ENCODE measurements around the gene CPA4. TPM values are rescaled to one million over a fixed set of nuclear protein-coding genes. Genes with fewer than 3 reads are reported as not detected.

CPA4 gene
- total RNA-seq, 3 donors from 2014 or later = 0.18 to 0.29 TPM; not detected in 1

DNA sequence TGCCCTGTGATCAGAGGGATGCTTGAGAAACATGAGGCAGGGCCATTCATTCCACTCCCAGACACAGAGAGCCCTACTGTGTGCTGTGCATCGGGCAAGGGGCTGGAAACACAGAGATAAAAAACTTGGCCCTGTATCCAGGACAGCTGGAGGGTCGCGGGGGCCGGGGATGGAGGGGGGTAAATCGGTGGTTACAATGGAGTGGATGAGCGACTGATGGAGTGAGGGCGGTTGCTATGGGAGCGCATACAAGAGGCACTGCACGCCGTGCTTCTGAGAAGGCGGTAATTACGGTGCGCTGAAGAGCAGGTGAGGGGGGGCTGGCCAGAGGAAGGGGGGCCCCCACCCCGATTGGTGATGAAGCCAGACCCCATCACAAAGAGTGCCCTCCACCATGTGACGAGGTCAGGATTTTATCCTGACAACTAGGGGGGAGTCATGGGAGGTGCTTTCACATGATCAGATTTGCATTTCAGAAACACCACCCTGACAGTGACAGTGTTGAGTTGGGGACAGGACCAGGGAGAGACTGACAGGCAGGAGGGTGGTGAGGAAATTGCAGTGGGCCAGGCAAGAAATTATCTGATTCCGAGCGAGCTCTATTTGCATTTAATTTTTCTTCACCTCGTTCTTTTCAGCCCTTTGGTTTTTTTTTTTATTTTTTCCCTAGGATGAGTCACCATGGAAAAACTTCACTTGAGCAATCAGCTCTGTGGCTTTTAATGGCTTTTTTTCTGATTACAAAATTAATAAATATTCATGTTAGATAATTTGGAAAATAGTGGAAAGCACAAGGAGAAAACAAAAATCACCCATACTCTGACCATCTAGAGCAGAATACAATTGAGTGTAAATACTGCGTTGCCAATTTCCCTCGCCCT is 59.5 kb downstream of the CPA4 start:
- peaks cover 10% of the 10 kb centered on the region for H3K4me1 Mint-ChIP-seq (ENCODE audit: low read depth)
- DNase-seq = no peak
- no peak overlapping the region for H3K4me3 Mint-ChIP-seq
- no peaks in the 10 kb centered on the region for H3K9me3 Mint-ChIP-seq
- H3K27me3 Mint-ChIP-seq (ENCODE audit: low read depth) = peaks cover 10% of the 10 kb centered on the region
- no peak for ATAC-seq
- no peaks in the 10 kb centered on the region for H3K36me3 Mint-ChIP-seq (ENCODE audit: insufficient read depth)

DNA sequence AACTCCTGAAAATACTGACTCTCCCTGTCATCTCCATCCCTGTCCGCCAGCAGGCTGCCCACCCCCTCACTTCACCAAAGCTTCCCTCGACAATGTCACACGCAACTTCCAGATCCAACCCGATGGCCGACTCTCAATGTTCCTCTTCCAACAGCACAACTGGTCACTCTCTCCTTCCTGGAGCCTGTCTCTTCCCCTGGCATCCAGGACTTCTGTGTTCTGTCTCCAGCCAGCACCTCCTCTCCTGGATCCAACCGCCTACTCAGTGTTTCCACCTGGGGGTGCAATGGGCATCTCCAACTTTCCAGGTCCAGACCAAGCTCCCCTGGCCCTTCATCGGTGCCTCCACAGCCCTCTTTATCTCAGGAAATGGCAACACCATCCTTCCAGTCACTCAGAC is 60.2 kb downstream of the CPA4 start:
- DNase-seq (no peak), ATAC-seq (no peak)
- Mint-ChIP-seq H3K4me1 (ENCODE audit: low read depth) (peaks cover 10% of the 10 kb centered on the region), H3K36me3 (ENCODE audit: insufficient read depth) (no peaks in the 10 kb centered on the region), H3K27me3 (ENCODE audit: low read depth) (peaks cover 8% of the 10 kb centered on the region), H3K9me3 (no peaks in the 10 kb centered on the region), H3K4me3 (no peak overlapping the region)

DNA sequence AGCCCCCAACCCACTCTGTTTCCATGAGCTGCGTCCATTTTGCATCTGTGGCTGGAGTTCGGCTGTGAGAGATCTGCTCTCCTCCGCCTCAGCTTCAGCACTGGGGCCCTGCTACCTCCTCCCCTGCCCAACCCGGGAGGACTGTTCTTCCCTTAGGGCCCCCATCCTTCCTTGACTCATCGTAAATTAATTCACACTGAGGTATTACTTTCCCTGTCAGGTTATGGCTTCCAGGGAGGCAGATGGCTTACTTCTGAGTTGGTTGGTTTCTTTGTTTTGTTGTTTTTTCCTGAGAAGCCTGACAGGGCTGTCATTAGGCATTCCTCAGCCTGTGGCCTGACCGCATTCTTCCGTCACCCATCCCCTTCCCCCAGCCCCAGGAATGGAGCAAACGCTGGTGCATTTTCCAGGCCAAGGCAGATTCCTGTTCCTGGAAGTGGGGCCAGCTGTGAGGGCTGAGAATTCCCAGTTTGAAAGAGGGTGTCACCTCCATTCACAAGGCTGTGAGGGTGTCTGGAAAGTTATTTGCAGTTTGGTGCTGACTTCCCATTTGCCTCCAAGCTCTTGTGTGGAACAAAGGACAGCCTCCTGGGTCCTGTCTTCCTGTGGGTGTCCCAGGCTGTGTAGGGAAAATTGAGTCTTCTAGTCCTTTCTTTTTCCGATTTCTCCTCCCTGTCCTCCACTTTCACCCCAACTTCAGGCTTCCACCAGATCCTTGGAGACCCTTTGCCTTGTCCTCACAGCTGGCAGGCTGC is 63.3 kb downstream of the CPA4 start:
- ATAC-seq = no peak
- peaks cover 2% of the 10 kb centered on the region for H3K27me3 Mint-ChIP-seq (ENCODE audit: low read depth)
- H3K36me3 Mint-ChIP-seq (ENCODE audit: insufficient read depth) = no peaks in the 10 kb centered on the region

DNA sequence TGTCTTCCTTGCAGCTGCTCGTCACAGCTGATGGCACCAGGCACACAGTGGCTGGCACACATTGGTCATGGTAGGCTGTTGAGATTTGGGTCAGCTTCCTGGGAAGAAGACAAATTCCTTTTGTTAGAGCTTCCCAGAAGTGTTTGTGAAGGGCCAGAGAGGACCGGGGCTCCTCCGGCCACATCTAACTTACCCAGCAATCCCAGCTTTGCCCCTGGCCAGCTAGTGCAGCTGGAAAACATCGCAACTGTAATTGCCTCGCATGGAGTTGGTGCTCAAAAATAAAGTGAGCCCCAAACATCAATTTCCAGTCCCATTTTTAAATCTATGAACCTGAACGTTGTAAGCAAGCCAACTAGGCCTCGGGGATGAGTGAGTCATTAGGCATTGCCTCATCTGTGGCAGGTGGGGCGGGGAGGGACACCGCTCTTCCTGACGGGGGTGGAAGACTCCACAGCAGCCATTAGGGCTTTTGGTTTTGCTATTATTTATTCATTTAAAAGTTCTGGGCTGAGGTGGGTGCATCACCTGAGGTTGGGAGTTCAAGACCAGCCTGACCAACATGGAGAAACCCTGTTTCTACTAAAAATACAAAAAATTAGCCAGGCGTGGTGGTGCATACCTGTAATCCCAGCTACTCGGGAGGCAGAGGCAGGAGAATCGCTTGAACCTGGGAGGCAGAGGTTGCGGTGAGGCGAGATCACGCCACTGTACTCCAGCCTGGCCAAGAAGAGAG is 64.1 kb downstream of the CPA4 start:
- no peaks in the 10 kb centered on the region for H3K4me1 Mint-ChIP-seq (ENCODE audit: low read depth)
- DNase-seq (no peak), ATAC-seq (no peak)
- no peak overlapping the region for H3K4me3 Mint-ChIP-seq
- H3K36me3 Mint-ChIP-seq (ENCODE audit: insufficient read depth) = no peaks in the 10 kb centered on the region
- H3K27me3 Mint-ChIP-seq (ENCODE audit: low read depth) = no peaks in the 10 kb centered on the region
- H3K9me3 Mint-ChIP-seq = peaks cover 8% of the 10 kb centered on the region

More for the DNA sequence above, 63.3 kb downstream of the CPA4 start:
- DNase-seq = no peak
- Mint-ChIP-seq H3K9me3 (peaks cover 8% of the 10 kb centered on the region), H3K4me1 (ENCODE audit: low read depth) (peaks cover 3% of the 10 kb centered on the region), H3K4me3 (no peak overlapping the region)

DNA sequence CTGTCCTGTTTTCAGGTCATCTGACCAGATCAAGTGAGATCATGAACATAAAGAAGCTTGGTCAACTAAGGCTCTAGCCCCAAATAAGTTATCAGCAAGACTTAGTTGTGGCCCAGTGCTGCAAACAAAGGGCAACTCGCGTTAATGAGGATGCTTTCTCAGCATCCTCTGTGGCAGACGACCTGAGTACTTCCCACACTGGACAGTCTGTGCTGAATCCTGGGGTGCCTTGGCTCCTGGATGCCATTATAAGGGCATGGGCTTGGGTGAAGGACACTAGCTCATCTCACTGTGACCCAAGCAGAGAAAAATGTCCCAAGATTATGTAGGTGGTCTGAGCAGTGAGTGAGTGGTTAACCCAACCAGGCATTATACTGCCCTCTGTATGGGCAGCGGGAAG is 65.5 kb downstream of the CPA4 start:
- no peaks in the 10 kb centered on the region for H3K4me1 Mint-ChIP-seq (ENCODE audit: low read depth)
- no peaks in the 10 kb centered on the region for H3K27me3 Mint-ChIP-seq (ENCODE audit: low read depth)
- ATAC-seq = no peak
- no peaks in the 10 kb centered on the region for H3K36me3 Mint-ChIP-seq (ENCODE audit: insufficient read depth)
- no peak overlapping the region for H3K4me3 Mint-ChIP-seq
- DNase-seq = no peak
- peaks cover 8% of the 10 kb centered on the region for H3K9me3 Mint-ChIP-seq

DNA sequence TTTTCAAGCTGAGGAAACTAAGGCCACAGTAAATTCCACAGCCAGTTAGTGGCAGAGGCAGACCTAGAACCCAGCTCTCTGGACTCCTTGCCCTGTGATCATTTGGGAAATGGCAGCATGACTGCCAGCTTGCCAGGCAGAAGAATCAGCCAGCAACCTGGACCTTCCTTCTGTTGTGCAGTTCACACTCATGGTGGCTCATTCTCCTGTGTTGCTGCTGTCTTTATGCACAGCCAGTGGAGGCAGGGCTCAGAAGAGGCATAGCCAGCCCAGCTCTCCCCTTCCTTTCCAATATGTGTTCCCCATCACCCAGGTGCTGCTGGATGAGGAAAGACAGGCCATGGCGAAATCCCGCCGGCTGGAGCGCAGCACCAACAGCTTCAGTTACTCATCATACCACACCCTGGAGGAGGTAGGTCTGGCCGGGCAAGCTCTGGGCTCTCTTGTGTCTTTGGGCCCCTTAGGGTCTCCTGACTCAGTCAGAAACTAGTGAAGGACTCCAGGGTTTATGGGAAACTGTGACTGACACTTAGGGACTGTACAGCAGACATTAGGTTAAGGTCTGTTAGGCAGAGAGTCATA is 66.4 kb downstream of the CPA4 start:
- ATAC-seq (no peak), DNase-seq (no peak)
- no peak overlapping the region for H3K4me3 Mint-ChIP-seq
- no peaks in the 10 kb centered on the region for H3K36me3 Mint-ChIP-seq (ENCODE audit: insufficient read depth)
- H3K4me1 Mint-ChIP-seq (ENCODE audit: low read depth) = no peaks in the 10 kb centered on the region
- H3K27me3 Mint-ChIP-seq (ENCODE audit: low read depth) = no peaks in the 10 kb centered on the region
- peaks cover 8% of the 10 kb centered on the region for H3K9me3 Mint-ChIP-seq

DNA sequence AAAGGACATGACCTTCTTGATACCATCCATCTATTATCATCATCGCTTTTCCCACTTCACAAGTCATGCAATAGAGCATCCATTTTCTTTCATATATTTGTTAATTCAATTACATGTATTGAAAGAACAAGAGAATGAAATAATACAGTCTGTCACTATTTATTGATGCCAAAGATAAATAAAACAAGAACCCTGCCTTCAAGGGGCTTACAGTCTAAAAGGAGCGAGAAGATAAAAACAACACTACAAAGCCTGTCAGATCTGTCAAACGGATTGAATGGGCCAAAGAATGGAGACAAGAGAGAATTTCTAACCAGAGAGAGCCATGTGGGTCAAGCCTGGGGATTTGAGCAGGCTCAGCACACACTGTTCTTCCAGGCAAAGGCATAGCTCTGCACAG is 67.6 kb downstream of the CPA4 start:
- DNase-seq (no peak), ATAC-seq (no peak)
- Mint-ChIP-seq H3K4me3 (no peak overlapping the region), H3K27me3 (ENCODE audit: low read depth) (peaks cover 3% of the 10 kb centered on the region), H3K36me3 (ENCODE audit: insufficient read depth) (no peaks in the 10 kb centered on the region), H3K9me3 (peaks cover 8% of the 10 kb centered on the region), H3K4me1 (ENCODE audit: low read depth) (no peaks in the 10 kb centered on the region)

DNA sequence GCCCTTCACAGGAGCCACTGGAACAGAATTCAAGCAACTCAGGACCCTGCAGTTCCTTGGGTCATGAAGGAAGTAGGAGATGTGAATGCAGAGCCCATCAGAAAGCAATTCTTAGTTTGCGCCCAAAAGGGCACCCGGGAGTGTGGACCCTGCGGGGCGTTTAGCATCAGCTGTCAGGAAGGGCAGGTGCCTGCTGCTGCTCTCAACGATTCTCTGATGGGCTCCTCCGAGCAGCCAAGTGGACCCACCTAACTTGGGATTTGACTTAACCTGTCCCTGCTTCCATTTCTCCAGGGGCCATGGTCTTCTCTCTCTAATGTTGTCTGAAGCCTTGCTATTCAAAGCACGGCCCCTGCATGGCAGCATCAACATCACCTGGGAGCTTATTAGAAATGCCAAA is 68.7 kb downstream of the CPA4 start:
- H3K4me3 Mint-ChIP-seq = no peak overlapping the region
- H3K4me1 Mint-ChIP-seq (ENCODE audit: low read depth) = no peaks in the 10 kb centered on the region
- peaks cover 8% of the 10 kb centered on the region for H3K9me3 Mint-ChIP-seq
- DNase-seq (no peak), ATAC-seq (no peak)
- H3K36me3 Mint-ChIP-seq (ENCODE audit: insufficient read depth) = no peaks in the 10 kb centered on the region
- peaks cover 3% of the 10 kb centered on the region for H3K27me3 Mint-ChIP-seq (ENCODE audit: low read depth)

DNA sequence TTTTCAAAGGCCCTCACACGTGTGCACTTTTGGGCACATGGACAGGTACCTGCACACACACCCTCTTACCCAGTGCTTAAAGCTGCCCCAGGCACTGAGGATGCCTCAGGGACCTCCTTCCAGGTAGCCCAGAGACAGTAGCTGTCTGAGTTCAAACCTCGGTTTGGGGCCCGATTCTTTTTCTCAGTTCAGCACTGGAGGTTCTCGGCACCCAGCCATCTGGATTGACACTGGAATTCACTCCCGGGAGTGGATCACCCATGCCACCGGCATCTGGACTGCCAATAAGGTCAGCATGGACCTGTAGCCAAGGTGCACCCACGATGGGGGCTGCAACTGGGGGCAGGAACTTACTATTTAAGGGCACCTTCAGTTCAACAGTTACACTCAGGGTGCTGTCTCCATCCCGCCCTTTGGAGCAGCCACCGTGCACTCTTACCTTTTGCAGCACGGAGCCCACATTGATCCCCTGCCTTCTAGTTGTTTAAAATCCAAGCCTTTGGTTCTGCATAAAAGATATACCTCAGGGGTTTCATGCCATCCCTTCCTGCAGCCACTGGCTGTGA is 69.4 kb downstream of the CPA4 start:
- Mint-ChIP-seq H3K36me3 (ENCODE audit: insufficient read depth) (no peaks in the 10 kb centered on the region), H3K27me3 (ENCODE audit: low read depth) (peaks cover 3% of the 10 kb centered on the region)
- no peak for ATAC-seq

DNA sequence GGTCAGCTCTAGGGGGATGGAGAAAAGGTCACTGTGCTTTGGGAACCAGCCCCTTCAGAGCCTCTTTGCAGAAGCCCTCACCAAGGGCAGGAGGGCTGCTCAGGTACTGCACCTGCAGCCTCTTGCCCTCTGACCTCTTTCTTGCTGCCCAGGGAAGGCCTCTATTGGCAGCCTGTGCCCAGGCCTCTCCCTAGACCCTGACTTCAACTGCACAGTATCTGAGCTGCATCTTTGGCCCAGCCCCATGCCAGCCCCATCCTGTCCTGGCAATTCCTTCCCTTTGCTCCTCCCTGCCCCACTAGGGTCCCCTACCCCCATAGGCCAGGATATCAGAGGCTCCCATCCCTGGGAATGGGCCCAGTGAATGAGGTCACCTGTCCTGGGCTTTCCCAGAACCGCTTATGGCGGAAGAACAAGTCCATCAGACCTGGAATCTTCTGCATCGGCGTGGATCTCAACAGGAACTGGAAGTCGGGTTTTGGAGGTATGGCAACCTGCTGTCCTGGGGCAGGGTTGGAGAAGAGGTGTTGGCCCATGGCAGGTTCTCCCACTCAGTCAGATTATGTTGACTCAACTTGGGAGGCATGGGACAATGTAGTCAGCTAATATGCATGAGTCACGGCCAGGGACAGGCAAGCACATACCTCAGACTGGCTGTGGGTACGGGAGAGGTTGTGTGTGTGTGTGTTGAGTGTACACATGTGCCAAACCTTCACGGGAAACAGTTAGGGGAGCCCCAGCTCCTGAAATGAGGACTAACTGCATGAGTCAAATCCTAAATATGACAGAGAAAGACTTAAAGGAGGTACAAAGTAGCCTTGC is 70.3 kb downstream of the CPA4 start:
- H3K36me3 Mint-ChIP-seq (ENCODE audit: insufficient read depth) = no peaks in the 10 kb centered on the region
- H3K4me3 Mint-ChIP-seq = no peak overlapping the region
- H3K27me3 Mint-ChIP-seq (ENCODE audit: low read depth) = peaks cover 3% of the 10 kb centered on the region
- peak; percentile 82 to 88 for ATAC-seq
- DNase-seq = no peak
- peaks cover 8% of the 10 kb centered on the region for H3K9me3 Mint-ChIP-seq
- H3K4me1 Mint-ChIP-seq (ENCODE audit: low read depth) = peaks cover 5% of the 10 kb centered on the region

More for the DNA sequence above, 69.4 kb downstream of the CPA4 start:
- Mint-ChIP-seq H3K4me3 (no peak overlapping the region), H3K4me1 (ENCODE audit: low read depth) (peaks cover 5% of the 10 kb centered on the region), H3K9me3 (peaks cover 8% of the 10 kb centered on the region)
- no peak for DNase-seq

DNA sequence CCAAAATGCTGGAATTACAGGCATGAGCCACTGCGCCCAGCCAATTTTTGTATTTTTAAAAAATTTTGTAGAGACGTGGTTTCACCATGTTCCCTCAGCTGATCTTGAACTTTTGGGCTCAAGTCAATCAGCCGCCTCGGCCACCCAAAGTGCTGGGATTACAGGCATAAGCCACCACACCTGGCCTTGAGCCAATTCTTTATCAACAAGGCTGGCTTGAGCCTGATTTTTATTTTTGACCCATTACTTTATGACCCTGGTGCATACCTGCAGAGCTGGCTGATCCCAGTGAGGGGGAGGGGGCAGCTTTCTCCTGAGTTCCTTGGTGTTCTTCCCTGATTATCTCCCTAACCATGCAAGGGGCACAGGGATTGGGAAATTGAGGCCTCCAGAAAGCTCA is 71.5 kb downstream of the CPA4 start:
- Mint-ChIP-seq H3K4me3 (no peak overlapping the region), H3K27me3 (ENCODE audit: low read depth) (peaks cover 3% of the 10 kb centered on the region), H3K9me3 (peaks cover 4% of the 10 kb centered on the region), H3K36me3 (ENCODE audit: insufficient read depth) (no peaks in the 10 kb centered on the region), H3K4me1 (ENCODE audit: low read depth) (peaks cover 5% of the 10 kb centered on the region)
- no peak for ATAC-seq
- no peak for DNase-seq

DNA sequence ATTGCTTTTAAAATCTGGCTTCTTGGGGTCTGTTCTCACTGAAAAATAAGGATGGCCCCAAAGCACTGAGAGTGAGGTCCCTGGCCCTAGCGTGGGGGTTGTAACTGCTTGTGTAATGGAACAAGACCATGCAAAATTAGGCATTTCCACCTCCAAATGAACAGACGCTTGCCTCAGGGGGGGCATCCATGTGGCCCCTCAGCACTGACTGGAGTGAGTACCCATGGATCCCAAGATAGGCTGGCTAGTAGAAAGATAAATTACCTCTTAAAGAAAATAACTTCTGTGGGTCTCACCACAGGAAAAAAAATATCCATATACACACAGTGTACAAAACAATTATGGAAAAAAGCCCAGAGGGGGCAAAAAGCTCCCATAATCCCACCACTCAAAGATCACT is 72.1 kb downstream of the CPA4 start:
- Mint-ChIP-seq H3K9me3 (no peaks in the 10 kb centered on the region), H3K4me1 (ENCODE audit: low read depth) (peaks cover 5% of the 10 kb centered on the region), H3K4me3 (no peak overlapping the region), H3K27me3 (ENCODE audit: low read depth) (peaks cover 3% of the 10 kb centered on the region), H3K36me3 (ENCODE audit: insufficient read depth) (no peaks in the 10 kb centered on the region)
- ATAC-seq (no peak), DNase-seq (no peak)

All from activated T-cell treated with anti-CD3 and anti-CD28 coated beads, Interleukin-2, amount 50 U/mL, for 4 hours (primary cell).